Ishikawa (cell line): ENCODE measurements around the gene TAF3.

Experiments
- CEBPB ChIP-seq: IDR thresholded peaks from 2 replicates; pipeline ENCODE4 v1.6.1; 2012
- CREB1 ChIP-seq: IDR thresholded peaks from 2 replicates; pipeline ENCODE4 v1.6.1; 2012; ENCODE audit warnings: low read depth
- EGR1 ChIP-seq: IDR thresholded peaks from 2 replicates; pipeline ENCODE4 v1.6.1; 2012
- EP300 ChIP-seq: IDR thresholded peaks from 2 replicates; pipeline ENCODE4 v1.6.1; 2012; ENCODE audit warnings: borderline replicate concordance
- FOXM1 ChIP-seq: IDR thresholded peaks from 2 replicates; pipeline ENCODE4 v1.6.1; 2012; ENCODE audit warnings: low read depth, borderline replicate concordance
- MAX ChIP-seq: IDR thresholded peaks from 2 replicates; pipeline ENCODE4 v1.6.1; 2012
- NFIC ChIP-seq: IDR thresholded peaks from 2 replicates; pipeline ENCODE4 v1.6.1; 2012
- RAD21 ChIP-seq: IDR thresholded peaks from 2 replicates; pipeline ENCODE4 v1.6.1; 2012; ENCODE audit warnings: low read depth
- REST ChIP-seq: IDR thresholded peaks from 2 replicates; pipeline ENCODE4 v1.6.1; 2012; ENCODE audit warnings: low read depth, mild to moderate bottlenecking
- TAF1 ChIP-seq: IDR thresholded peaks from 2 replicates; pipeline ENCODE4 v1.6.1; 2012; ENCODE audit warnings: low read depth, mild to moderate bottlenecking
- TCF12 ChIP-seq: IDR thresholded peaks from 2 replicates; pipeline ENCODE4 v1.6.1; 2012; ENCODE audit warnings: low read depth
- TEAD4 ChIP-seq: IDR thresholded peaks from 2 replicates; pipeline ENCODE4 v1.6.1; 2012
- USF1 ChIP-seq: IDR thresholded peaks from 2 replicates; pipeline ENCODE4 v1.6.1; 2012
- YY1 ChIP-seq: IDR thresholded peaks from 2 replicates; pipeline ENCODE4 v1.6.1; 2012; ENCODE audit warnings: low read depth
- ZBTB7A ChIP-seq: IDR thresholded peaks from 2 replicates; pipeline ENCODE4 v1.6.1; 2012; ENCODE audit warnings: low read depth

Gene TAF3

GRCh38 chr10:7886056-7886455 is 67.8 kb downstream of the TAF3 start:
- TF ChIP-seq TEAD4 = no peak
- no peak for TF ChIP-seq FOXM1
- no peak for TF ChIP-seq YY1
- no peak for TF ChIP-seq MAX
- no peak for TF ChIP-seq ZBTB7A
- TF ChIP-seq EP300 = no peak

GRCh38 chr10:7887174-7887816 is 69.0 kb downstream of the TAF3 start:
- TF ChIP-seq NFIC = no peak
- TF ChIP-seq EGR1 = no peak
- no peak for TF ChIP-seq YY1
- TF ChIP-seq CEBPB = no peak
- TF ChIP-seq RAD21 = no peak
- no peak for TF ChIP-seq TEAD4

- TF ChIP-seq NFIC = no peak
- TF ChIP-seq MAX = no peak
- no peak for TF ChIP-seq USF1
- TF ChIP-seq TCF12 = no peak
- TF ChIP-seq CEBPB = no peak
- no peak for TF ChIP-seq REST
- no peak for TF ChIP-seq YY1
- no peak for TF ChIP-seq ZBTB7A
- TF ChIP-seq FOXM1 = no peak
- no peak for TF ChIP-seq CREB1
- TF ChIP-seq TEAD4 = no peak
- TF ChIP-seq TAF1 = no peak
- no peak for TF ChIP-seq EP300
- no peak for TF ChIP-seq EGR1
Measured at GRCh38 chr10:7889947-7890542, 71.7 kb downstream of the TAF3 start.

- TF ChIP-seq CREB1 (no peak), RAD21 (no peak), USF1 (no peak), TEAD4 (no peak), YY1 (no peak), MAX (no peak), REST (no peak), TAF1 (no peak)
Measured at GRCh38 chr10:7890781-7891180, 72.5 kb downstream of the TAF3 start.

- TF ChIP-seq TEAD4 = no peak
- TF ChIP-seq RAD21 = no peak
- no peak for TF ChIP-seq TCF12
- TF ChIP-seq NFIC = no peak
- TF ChIP-seq YY1 = no peak
- TF ChIP-seq USF1 = no peak
- no peak for TF ChIP-seq EP300
- TF ChIP-seq ZBTB7A = no peak
- no peak for TF ChIP-seq REST
- no peak for TF ChIP-seq EGR1
- no peak for TF ChIP-seq FOXM1
- no peak for TF ChIP-seq CREB1
- no peak for TF ChIP-seq CEBPB
Measured at GRCh38 chr10:7891634-7892033, 73.3 kb downstream of the TAF3 start.
